Calu3 (cell line): ENCODE data around the gene FAM222A. TPM values are rescaled to one million over a fixed set of nuclear protein-coding genes. Genes with fewer than 3 reads are reported as not detected.

Experiments used
- BruUV-seq: library from RNA; stranded (reverse); fragments of 400-500 nt; replicated peaks from 2 replicates; lab custom pipeline; 2021; lab: Mats Ljungman, UMichigan
- CTCF ChIA-PET: fragments of 300-600 bp; sonication (Branson Sonifier 250); formaldehyde crosslinking; loops from one replicate; lab custom pipeline; 2022; ENCODE audit warnings: antibody characterized with exemption; lab: Charles Lee
- DNase-seq: peaks from one replicate; pipeline ENCODE4 v3.0.0; 2022
- H3K27ac Mint-ChIP-seq: one replicate; pipeline ENCODE4 v1.8.0; 2022; ENCODE audit warnings: mixed read lengths; ENCODE audit not compliant: unreplicated experiment
- H3K27me3 Mint-ChIP-seq: one replicate; pipeline ENCODE4 v1.8.0; 2022; ENCODE audit warnings: mixed read lengths; ENCODE audit not compliant: unreplicated experiment
- H3K36me3 Mint-ChIP-seq: one replicate; pipeline ENCODE4 v1.8.0; 2022; ENCODE audit warnings: mild to moderate bottlenecking, moderate library complexity, mixed read lengths; ENCODE audit not compliant: insufficient read depth, unreplicated experiment
- H3K4me1 Mint-ChIP-seq: one replicate; pipeline ENCODE4 v1.8.0; 2022; ENCODE audit warnings: mild to moderate bottlenecking, low read depth, mixed read lengths; ENCODE audit not compliant: unreplicated experiment
- H3K4me3 Mint-ChIP-seq: one replicate; pipeline ENCODE4 v1.8.0; 2022; ENCODE audit warnings: mild to moderate bottlenecking, low read depth, moderate library complexity, mixed read lengths; ENCODE audit not compliant: unreplicated experiment
- H3K9me3 Mint-ChIP-seq: one replicate; pipeline ENCODE4 v1.8.0; 2022; ENCODE audit warnings: low read depth, mixed read lengths; ENCODE audit not compliant: unreplicated experiment
- CTCF ChIP-seq: fragments of 200-600 bp; IDR thresholded peaks from one replicate; pipeline ENCODE4 v1.8.0; 2022; ENCODE audit warnings: antibody characterized with exemption; ENCODE audit not compliant: unreplicated experiment
- intact Hi-C: fragments of 100-400 bp; cut with micrococcal nuclease; formaldehyde crosslinking; loops from one replicate; pipeline ENCODE4 v1.10.0; 2022; ENCODE audit not compliant: unreplicated experiment
- total RNA-seq: library from RNA; stranded (reverse); gene quantifications from 2 replicates; pipeline ENCODE4 v1.2.3, GENCODE V29; 2022

Gene FAM222A
- total RNA-seq, 1 experiment from 2014 or later, result 2.4 TPM

DNA sequence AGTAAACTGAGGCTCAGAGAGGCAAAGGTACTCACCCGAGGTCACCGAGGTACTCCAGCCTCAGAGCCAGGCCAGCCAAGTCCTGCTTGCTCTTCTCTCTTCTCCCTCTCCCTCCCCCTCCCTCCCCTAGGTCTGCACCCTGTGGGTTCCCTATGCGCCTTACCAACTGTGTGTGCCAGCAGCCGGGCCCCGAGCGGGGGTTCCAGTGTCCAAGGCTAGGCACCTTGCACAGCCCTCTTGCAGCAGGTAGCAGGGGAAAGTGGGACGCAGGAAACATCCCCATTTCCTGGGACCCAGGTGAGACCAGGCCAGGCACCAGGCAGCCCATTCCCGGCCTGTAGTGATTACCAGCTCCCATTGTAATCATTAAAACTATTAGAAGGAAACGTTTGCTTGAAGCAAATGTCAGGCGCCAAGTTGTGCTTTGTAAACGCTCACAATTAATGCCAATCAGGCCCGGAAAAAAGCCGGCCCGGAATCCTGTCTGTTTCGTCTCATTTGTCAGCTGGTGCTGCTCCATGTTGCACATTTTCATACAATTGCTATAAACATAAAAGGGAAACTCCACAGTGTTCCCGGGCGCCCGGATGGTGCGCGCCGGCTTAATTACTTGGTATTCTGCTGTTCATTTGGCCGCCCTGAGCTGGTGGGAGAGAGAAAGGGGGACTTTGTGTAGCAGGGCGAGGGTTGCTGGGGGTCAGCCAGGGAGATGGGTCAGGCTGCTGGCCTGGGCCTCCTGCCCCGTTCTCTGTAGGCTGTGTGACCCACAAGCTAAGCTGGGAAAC, 11.9 kb downstream of the FAM222A start:
- no TSS peak for BruUV-seq
- Mint-ChIP-seq H3K4me1 (peaks cover 8% of the 10 kb centered on the region), H3K27ac (no peak overlapping the region), H3K4me3 (no peak overlapping the region), H3K9me3 (no peaks in the 10 kb centered on the region), H3K36me3 (no peaks in the 10 kb centered on the region), H3K27me3 (peaks cover 27% of the 10 kb centered on the region)
- intact Hi-C loops, result no loop called here
- CTCF ChIA-PET, result interaction anchor here (0.6 kb wide), 1 partner anchor 377 kb away, joined by 3 read pairs; no protein-coding TSS in a partner anchor
- no peak for TF ChIP-seq CTCF
- DNase-seq, result no peak

- BruUV-seq, result no TSS peak
- no peaks in the 10 kb centered on the region for H3K9me3 Mint-ChIP-seq
- H3K4me3 Mint-ChIP-seq, result no peak overlapping the region
- CTCF ChIA-PET, result interaction anchor here (0.6 kb wide), 1 partner anchor 376 kb away, joined by 3 read pairs; no protein-coding TSS in a partner anchor
- H3K27ac Mint-ChIP-seq, result no peak overlapping the region
- peaks cover 8% of the 10 kb centered on the region for H3K4me1 Mint-ChIP-seq
- peaks cover 27% of the 10 kb centered on the region for H3K27me3 Mint-ChIP-seq
- no peak for DNase-seq
- intact Hi-C loops, result no loop called here
- no peaks in the 10 kb centered on the region for H3K36me3 Mint-ChIP-seq
- no peak for TF ChIP-seq CTCF
Measured at GRCh38 chr12:109726106-109726497, 12.5 kb downstream of the FAM222A start.

- no peak overlapping the region for H3K27ac Mint-ChIP-seq
- no peaks in the 10 kb centered on the region for H3K9me3 Mint-ChIP-seq
- H3K4me1 Mint-ChIP-seq, result peaks cover 8% of the 10 kb centered on the region
- TF ChIP-seq CTCF, result no peak
- H3K36me3 Mint-ChIP-seq, result no peaks in the 10 kb centered on the region
- peaks cover 27% of the 10 kb centered on the region for H3K27me3 Mint-ChIP-seq
- intact Hi-C loops, result no loop called here
- CTCF ChIA-PET, result no interaction called here
- no TSS peak for BruUV-seq
- DNase-seq, result no peak
- no peak overlapping the region for H3K4me3 Mint-ChIP-seq
Measured at GRCh38 chr12:109726511-109727038, 12.9 kb downstream of the FAM222A start.

DNA sequence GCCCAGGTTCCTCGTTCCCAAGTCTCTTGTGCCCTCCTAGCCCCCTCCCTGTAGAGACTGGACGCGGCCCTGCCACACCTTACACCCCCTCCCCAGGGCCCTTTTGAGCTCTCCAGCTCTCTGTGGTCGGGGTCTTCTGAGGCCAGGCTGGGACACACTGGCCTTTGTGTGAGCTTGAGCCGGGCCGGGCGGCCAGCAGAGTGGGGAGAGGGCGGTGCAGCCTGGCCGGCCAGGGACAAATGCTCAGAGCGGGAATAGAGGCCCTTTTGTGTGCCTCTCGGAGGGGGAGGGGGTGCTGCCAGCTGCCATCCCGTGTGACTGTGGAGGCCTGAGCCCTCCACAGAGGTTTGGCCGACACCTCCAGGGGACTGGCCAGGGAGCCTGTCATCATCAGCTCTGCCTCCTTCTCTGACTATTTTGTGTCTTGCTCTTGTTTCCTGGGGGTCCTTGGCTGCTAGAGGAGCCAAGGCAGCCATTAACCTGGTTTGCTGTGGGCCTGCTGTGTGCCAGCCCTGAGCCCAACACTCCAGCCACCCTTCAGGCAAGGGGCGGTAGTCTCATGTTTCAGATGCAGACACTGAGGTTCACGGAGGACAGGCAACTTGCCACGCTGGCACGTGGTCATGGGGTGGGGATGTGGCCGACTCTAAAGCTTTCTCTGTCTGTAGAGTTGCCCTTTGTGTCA, 13.6 kb downstream of the FAM222A start:
- Mint-ChIP-seq H3K4me1 (peaks cover 2% of the 10 kb centered on the region), H3K27ac (no peak overlapping the region), H3K36me3 (no peaks in the 10 kb centered on the region), H3K4me3 (no peak overlapping the region), H3K27me3 (peaks cover 27% of the 10 kb centered on the region), H3K9me3 (no peaks in the 10 kb centered on the region)
- no peak for DNase-seq
- intact Hi-C loops, result no loop called here
- no TSS peak for BruUV-seq
- TF ChIP-seq CTCF, result no peak
- CTCF ChIA-PET, result no interaction called here
